ENCODE results near the gene USP37.
A peak's percentile ranks its signal among the peaks of the same experiment; 100 is the strongest.

USP37 gene

GRCh38 chr2:218428846-218429558, 139.1 kb downstream of the USP37 start:
- DNase-seq: no peak

- DNase-seq: no peak
These were observed 140.4 kb downstream of the USP37 start for GRCh38 chr2:218427741-218428140.

- no peak for DNase-seq
These were observed 142.6 kb downstream of the USP37 start for GRCh38 chr2:218425531-218425930.

GRCh38 chr2:218423584-218423983, 144.6 kb downstream of the USP37 start:
- DNase-seq: no peak

GRCh38 chr2:218422403-218423086, 145.6 kb downstream of the USP37 start:
- DNase-seq: no peak

GRCh38 chr2:218421027-218421426, 147.1 kb downstream of the USP37 start:
- no peak for DNase-seq

GRCh38 chr2:218419630-218420216, 148.4 kb downstream of the USP37 start:
- no peak for DNase-seq

GRCh38 chr2:218418717-218419458, 149.3 kb downstream of the USP37 start, which contains the start of gene VIL1:
Gene VIL1, plus strand, starts transcription at chr2:218419123. Its CDS starts 4,656 bp downstream, at chr2:218423779.
- DNase-seq: no peak

- no peak for DNase-seq
These were observed 149.8 kb downstream of the USP37 start for GRCh38 chr2:218418321-218418716.

GRCh38 chr2:218407717-218408116, 160.4 kb downstream of the USP37 start:
- no peak for DNase-seq

GRCh38 chr2:218406949-218407618, 161.1 kb downstream of the USP37 start:
- peak; percentile 52 for DNase-seq

GRCh38 chr2:218406209-218406948, 161.8 kb downstream of the USP37 start:
- DNase-seq: peak; percentile 96

GRCh38 chr2:218405746-218406208, 162.4 kb downstream of the USP37 start:
- no peak for DNase-seq

GRCh38 chr2:218405086-218405745, 162.9 kb downstream of the USP37 start:
- DNase-seq: no peak

GRCh38 chr2:218404351-218405085, 163.6 kb downstream of the USP37 start:
- DNase-seq: no peak

- DNase-seq: no peak
These were observed 164.3 kb downstream of the USP37 start for GRCh38 chr2:218403810-218404209.

GRCh38 chr2:218402911-218403411, 165.2 kb downstream of the USP37 start:
- DNase-seq: no peak

- DNase-seq: no peak
These were observed 165.7 kb downstream of the USP37 start for GRCh38 chr2:218402491-218402901.

- no peak for DNase-seq
These were observed 166.3 kb downstream of the USP37 start for GRCh38 chr2:218401890-218402289.
